Measurements from ENCODE around the gene WIZ.
"Not testable (repeated sequence)": the region's sequence is repeated elsewhere in the genome, so short reads cannot be mapped to it uniquely, and the experiment has no call there.

The WIZ gene

GRCh38 chr19:15487038-15487437, 37.3 kb upstream of the WIZ start:
- H3K4me3 ChIP-seq (ENCODE audit: control insufficient read depth, low read depth, low read length): no peak overlapping the region
- DNase-seq (ENCODE audit: low read depth): no peak
- TF ChIP-seq CTCF (IDR thresholded peaks at IDR 0.05; ENCODE audit: control insufficient read depth, insufficient read depth, low read depth, low read length, missing control alignments): no peak

- not testable (repeated sequence) for H3K4me3 ChIP-seq (ENCODE audit: control insufficient read depth, low read depth, low read length); DNase-seq (ENCODE audit: low read depth)
These were observed 36.0 kb upstream of the WIZ start for GRCh38 chr19:15485768-15486167.

- not testable (repeated sequence) for H3K4me3 ChIP-seq (ENCODE audit: control insufficient read depth, low read depth, low read length); DNase-seq (ENCODE audit: low read depth)
These were observed 31.2 kb upstream of the WIZ start for GRCh38 chr19:15480996-15481395.

DNA sequence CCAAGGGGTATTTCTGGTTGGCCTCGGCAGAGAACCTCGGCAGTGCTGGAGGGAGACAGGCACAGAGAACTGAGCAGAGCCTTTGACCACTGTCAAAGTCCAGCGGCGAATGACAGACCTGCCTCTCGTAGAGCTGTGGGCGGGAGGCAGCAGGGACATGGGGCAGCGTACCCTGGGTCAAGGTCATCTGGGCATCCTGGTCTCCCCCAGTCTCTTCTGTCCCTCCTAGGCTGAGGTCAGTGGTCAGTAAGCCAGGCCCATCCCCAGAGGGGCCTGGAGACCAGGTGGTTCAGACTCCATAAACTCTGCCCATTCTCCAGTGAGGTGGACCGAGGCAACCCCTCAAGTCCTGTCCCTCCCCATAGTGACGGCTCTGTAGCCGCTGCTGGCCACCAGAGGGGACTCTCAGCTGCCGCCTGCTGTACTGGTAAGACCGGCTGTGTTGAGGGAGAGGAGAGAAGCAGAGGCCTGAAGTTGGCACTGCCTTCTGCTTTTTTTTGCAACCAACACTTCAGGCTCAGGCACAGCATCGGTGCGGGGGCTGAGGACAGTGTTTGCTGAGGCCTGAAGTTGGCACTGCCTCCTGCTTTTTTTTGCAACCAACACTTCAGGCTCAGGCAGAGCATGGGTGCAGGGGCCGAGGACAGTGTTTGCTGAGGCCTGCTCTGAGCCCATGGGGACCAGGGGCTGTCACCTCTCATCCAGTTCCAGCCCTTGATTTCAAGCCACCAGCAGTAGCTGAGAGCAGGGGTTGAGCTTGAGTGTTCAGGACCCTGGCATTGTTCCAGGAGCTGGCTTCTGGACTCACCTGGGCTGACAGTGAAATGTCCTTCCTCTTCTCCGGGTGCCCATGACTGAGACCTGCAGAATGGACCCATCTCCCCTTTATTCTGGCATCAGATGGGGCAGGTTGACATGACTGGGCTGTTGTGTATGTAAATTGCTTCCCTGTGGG, 29.9 kb upstream of the WIZ start, which contains the start of gene PGLYRP2:
Gene PGLYRP2, minus strand, starts transcription at position 111 of the 955 bp plus-strand sequence. CDS start 130 bp downstream, outside the sequence.
- DNase-seq (ENCODE audit: low read depth): no peak
- H3K4me3 ChIP-seq (ENCODE audit: control insufficient read depth, low read depth, low read length): no peak within 1 kb of the TSS
- no peak for TF ChIP-seq CTCF (IDR thresholded peaks at IDR 0.05; ENCODE audit: control insufficient read depth, insufficient read depth, low read depth, low read length, missing control alignments)

- no peak overlapping the region for H3K4me3 ChIP-seq (ENCODE audit: control insufficient read depth, low read depth, low read length)
- no peak for TF ChIP-seq CTCF (IDR thresholded peaks at IDR 0.05; ENCODE audit: control insufficient read depth, insufficient read depth, low read depth, low read length, missing control alignments)
- DNase-seq (ENCODE audit: low read depth): no peak
These were observed 26.6 kb upstream of the WIZ start for GRCh38 chr19:15476325-15476724.

DNA sequence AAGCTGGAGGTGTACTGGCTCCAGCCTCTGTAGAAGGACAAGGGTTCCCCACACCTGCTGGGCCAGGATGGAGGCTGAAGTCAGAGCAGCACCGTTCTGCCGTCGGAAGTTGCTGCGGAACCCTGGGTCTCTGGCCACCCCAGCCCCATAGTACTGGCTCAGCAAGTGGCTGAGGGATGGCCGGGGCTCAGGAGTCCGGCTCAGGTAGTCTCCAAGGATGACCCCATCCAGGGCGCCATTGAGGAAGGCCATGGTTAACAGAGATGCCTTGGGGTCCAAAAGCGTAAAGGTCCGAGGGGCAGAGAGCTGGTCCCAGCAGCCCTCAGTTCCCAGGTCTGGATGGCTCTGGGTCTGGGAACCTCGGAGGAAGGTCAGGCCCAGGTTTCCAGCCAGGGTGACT, 25.9 kb upstream of the WIZ start:
- no peak overlapping the region for H3K4me3 ChIP-seq (ENCODE audit: control insufficient read depth, low read depth, low read length)
- no peak for TF ChIP-seq CTCF (IDR thresholded peaks at IDR 0.05; ENCODE audit: control insufficient read depth, insufficient read depth, low read depth, low read length, missing control alignments)
- DNase-seq (ENCODE audit: low read depth): no peak

DNA sequence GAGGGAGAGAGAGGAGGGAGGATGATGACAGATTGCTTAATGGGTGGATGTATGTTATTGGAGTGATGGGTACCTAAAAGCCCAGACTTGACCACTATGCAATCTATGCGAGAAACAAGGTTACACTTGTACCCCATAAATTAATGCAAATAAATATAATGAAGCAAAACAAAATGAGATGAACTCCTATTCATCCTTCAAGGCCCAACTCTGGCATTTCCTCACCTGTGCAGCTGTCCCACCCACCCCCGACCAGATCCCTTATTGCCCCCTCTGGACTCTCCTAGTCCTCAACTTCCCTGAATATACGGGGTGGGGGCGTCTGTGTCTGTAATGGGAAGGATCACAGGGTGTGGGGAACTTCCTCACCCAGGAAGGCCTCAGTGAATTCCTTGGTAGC, 25.4 kb upstream of the WIZ start:
- DNase-seq (ENCODE audit: low read depth): no peak
- TF ChIP-seq CTCF (IDR thresholded peaks at IDR 0.05; ENCODE audit: control insufficient read depth, insufficient read depth, low read depth, low read length, missing control alignments): no peak
- no peak overlapping the region for H3K4me3 ChIP-seq (ENCODE audit: control insufficient read depth, low read depth, low read length)

DNA sequence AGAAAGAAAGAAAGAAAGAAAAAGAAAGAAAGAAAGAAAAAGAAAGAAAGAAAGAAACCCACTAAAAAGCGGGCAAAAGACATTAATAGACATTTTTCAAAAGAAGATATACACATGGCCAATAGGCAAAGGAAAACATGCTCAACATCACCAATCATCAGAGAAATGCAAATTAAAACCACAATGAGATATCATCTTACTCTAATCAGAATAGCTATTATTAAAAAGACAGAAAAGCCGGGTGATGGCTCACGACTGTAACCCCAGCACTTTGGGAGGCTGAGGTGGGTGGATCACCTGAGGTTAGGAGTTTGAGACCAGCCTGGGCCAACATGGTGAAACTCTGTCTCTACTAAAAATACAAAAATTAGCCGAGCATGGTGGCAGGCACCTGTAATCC, 24.1 kb upstream of the WIZ start:
- not testable (repeated sequence) for H3K4me3 ChIP-seq (ENCODE audit: control insufficient read depth, low read depth, low read length); DNase-seq (ENCODE audit: low read depth)
